Esophagus squamous epithelium (tissue), 4 donors: ENCODE results near the gene ZG16.

ENCODE experiments used
- CTCF ChIP-seq, 6 experiments: fragments of 450-650 bp in 4 of 6; fragments of 200-600 bp in 2 of 6; sonication (generic) in 2 of 6; IDR thresholded peaks; one replicate each; pipeline ENCODE4 v1.5.1; 2016 to 2019; ENCODE audit warnings: antibody characterized with exemption in 6 of 6, mild to moderate bottlenecking in 4 of 6, moderate library complexity in 4 of 6
- POLR2A ChIP-seq, 4 donors: fragments of 450-650 bp; IDR thresholded peaks; one replicate each; pipeline ENCODE4 v1.6.1; 2017; ENCODE audit warnings: antibody characterized with exemption in 4 of 4, mild to moderate bottlenecking in 4 of 4, moderate library complexity in 3 of 4

GRCh38 chr16:29821643-29822115, 43.6 kb downstream of the ZG16 start:
- no peak for TF ChIP-seq POLR2A (IDR thresholded peaks at IDR 0.05)
- TF ChIP-seq CTCF (IDR thresholded peaks at IDR 0.05), result no peak
